Neural cell (in vitro differentiated cells): ENCODE measurements around the gene SECTM1. TPM values are rescaled to one million over a fixed set of nuclear protein-coding genes. Genes with fewer than 3 reads are reported as not detected.

Source experiments
- H2AFZ ChIP-seq: fragments of 200-600, 300-800 bp; sonication (generic), shearing (Covaris generic); 2 replicates; pipeline ENCODE4 v1.6.0; 2014; ENCODE audit warnings: low read depth, mild to moderate bottlenecking, antibody characterized with exemption, low read length, moderate library complexity
- H3F3A ChIP-seq: fragments of 200-600 bp; shearing (Covaris generic); 2 replicates; pipeline ENCODE4 v1.6.1; 2016; ENCODE audit warnings: mild to moderate bottlenecking, moderate library complexity, mixed read lengths, antibody characterized with exemption, low read length; ENCODE audit not compliant: insufficient read depth, poor library complexity, severe bottlenecking
- H3K27ac ChIP-seq: fragments of 200-600, 300-800 bp; sonication (generic), shearing (Covaris generic); 2 replicates; pipeline ENCODE4 v1.5.1; 2014; ENCODE audit warnings: mild to moderate bottlenecking, low read length, moderate library complexity
- H3K27me3 ChIP-seq: fragments of 300-800, 200-600 bp; sonication (generic), shearing (Covaris generic); 2 replicates; pipeline ENCODE4 v1.6.0; 2014; ENCODE audit warnings: mild to moderate bottlenecking, low read depth, low read length, moderate library complexity; ENCODE audit not compliant: insufficient read depth
- H3K36me3 ChIP-seq: fragments of 300-800, 200-600 bp; sonication (generic), shearing (Covaris generic); 2 replicates; pipeline ENCODE4 v1.5.1; 2014; ENCODE audit warnings: mild to moderate bottlenecking, antibody characterized with exemption, low read length, moderate library complexity; ENCODE audit not compliant: insufficient read depth
- H3K4me2 ChIP-seq: fragments of 300-800, 200-600 bp; sonication (generic), shearing (Covaris generic); 2 replicates; pipeline ENCODE4 v1.6.0; 2014; ENCODE audit warnings: mild to moderate bottlenecking, low read length
- H3K4me3 ChIP-seq: fragments of 300-800, 200-600 bp; sonication (generic), shearing (Covaris generic); 2 replicates; pipeline ENCODE4 v1.5.1; 2014; ENCODE audit warnings: mild to moderate bottlenecking, low read length, moderate library complexity
- H3K79me2 ChIP-seq: fragments of 200-600 bp; shearing (Covaris generic); replicated peaks from 2 replicates; pipeline ENCODE4 v1.6.0; 2014; ENCODE audit warnings: mild to moderate bottlenecking, low read length, moderate library complexity; ENCODE audit not compliant: insufficient read depth
- H3K9ac ChIP-seq: fragments of 300-800, 200-600 bp; sonication (generic), shearing (Covaris generic); 2 replicates; pipeline ENCODE4 v1.6.1; 2016; ENCODE audit warnings: mild to moderate bottlenecking, low read length, mixed read lengths
- H3K9me2 ChIP-seq: fragments of 200-600 bp; shearing (Covaris generic); 2 replicates; pipeline ENCODE4 v1.6.1; 2016; ENCODE audit warnings: mild to moderate bottlenecking, low read length, mixed read lengths; ENCODE audit not compliant: insufficient read depth
- H3K9me3 ChIP-seq: fragments of 200-600, 300-800 bp; sonication (generic), shearing (Covaris generic); 2 replicates; pipeline ENCODE4 v1.6.1; 2016; ENCODE audit warnings: mild to moderate bottlenecking, mixed run types, low read length, moderate library complexity, mixed read lengths
- H4K20me1 ChIP-seq: fragments of 200-600 bp; shearing (Covaris generic); 2 replicates; pipeline ENCODE4 v1.6.1; 2016; ENCODE audit warnings: mild to moderate bottlenecking, mixed run types; ENCODE audit not compliant: insufficient read depth
- EP300 ChIP-seq: fragments of 450-650 bp; conservative IDR thresholded peaks from 2 replicates; pipeline ENCODE4 v1.6.1; 2014; ENCODE audit warnings: antibody characterized with exemption, mild to moderate bottlenecking, moderate library complexity; ENCODE audit not compliant: poor library complexity, severe bottlenecking
- EZH2 ChIP-seq: fragments of 200-600, 300-800 bp; shearing (Covaris generic), sonication (generic); IDR thresholded peaks from 2 replicates; pipeline ENCODE4 v1.6.1; 2014; ENCODE audit warnings: antibody characterized with exemption, low read length, borderline replicate concordance, mild to moderate bottlenecking; ENCODE audit not compliant: insufficient read depth, poor library complexity, severe bottlenecking
- MXI1 ChIP-seq: fragments of 450-650 bp; conservative IDR thresholded peaks from 2 replicates; pipeline ENCODE4 v1.6.1; 2014; ENCODE audit warnings: antibody characterized with exemption, mild to moderate bottlenecking; ENCODE audit not compliant: poor library complexity, severe bottlenecking
- POLR2AphosphoS5 ChIP-seq: IDR thresholded peaks from 2 replicates; pipeline ENCODE4 v1.6.1; 2012
- RAD21 ChIP-seq: fragments of 450-650 bp; conservative IDR thresholded peaks from 2 replicates; pipeline ENCODE4 v1.6.1; 2014; ENCODE audit warnings: antibody characterized with exemption, mild to moderate bottlenecking, moderate library complexity
- SMC3 ChIP-seq: fragments of 450-650 bp; conservative IDR thresholded peaks from 2 replicates; pipeline ENCODE4 v1.6.1; 2014; ENCODE audit warnings: antibody characterized with exemption, mild to moderate bottlenecking, moderate library complexity; ENCODE audit not compliant: poor library complexity
- TAF1 ChIP-seq: IDR thresholded peaks from 2 replicates; pipeline ENCODE4 v1.6.1; 2012; ENCODE audit warnings: low read depth
- polyA plus RNA-seq: library from polyadenylated mRNA; depleted of rRNA; stranded (reverse); fragments of >200 nt; gene quantifications from 2 replicates; pipeline ENCODE4 v1.2.3, GENCODE V29; 2014
- TF ChIP-seq, protein P1 (sequence below): IDR thresholded peaks from 2 replicates; pipeline ENCODE4 v1.6.1; 2012; ENCODE audit warnings: borderline replicate concordance
- TF ChIP-seq, protein P2 (sequence below): fragments of 450-650 bp; IDR thresholded peaks from 2 replicates; pipeline ENCODE4 v1.5.1; 2014; ENCODE audit warnings: antibody characterized with exemption, mild to moderate bottlenecking, moderate library complexity; ENCODE audit not compliant: poor library complexity, severe bottlenecking

Gene SECTM1
- polyA plus RNA-seq, 1 donor from 2014 or later: not detected

DNA sequence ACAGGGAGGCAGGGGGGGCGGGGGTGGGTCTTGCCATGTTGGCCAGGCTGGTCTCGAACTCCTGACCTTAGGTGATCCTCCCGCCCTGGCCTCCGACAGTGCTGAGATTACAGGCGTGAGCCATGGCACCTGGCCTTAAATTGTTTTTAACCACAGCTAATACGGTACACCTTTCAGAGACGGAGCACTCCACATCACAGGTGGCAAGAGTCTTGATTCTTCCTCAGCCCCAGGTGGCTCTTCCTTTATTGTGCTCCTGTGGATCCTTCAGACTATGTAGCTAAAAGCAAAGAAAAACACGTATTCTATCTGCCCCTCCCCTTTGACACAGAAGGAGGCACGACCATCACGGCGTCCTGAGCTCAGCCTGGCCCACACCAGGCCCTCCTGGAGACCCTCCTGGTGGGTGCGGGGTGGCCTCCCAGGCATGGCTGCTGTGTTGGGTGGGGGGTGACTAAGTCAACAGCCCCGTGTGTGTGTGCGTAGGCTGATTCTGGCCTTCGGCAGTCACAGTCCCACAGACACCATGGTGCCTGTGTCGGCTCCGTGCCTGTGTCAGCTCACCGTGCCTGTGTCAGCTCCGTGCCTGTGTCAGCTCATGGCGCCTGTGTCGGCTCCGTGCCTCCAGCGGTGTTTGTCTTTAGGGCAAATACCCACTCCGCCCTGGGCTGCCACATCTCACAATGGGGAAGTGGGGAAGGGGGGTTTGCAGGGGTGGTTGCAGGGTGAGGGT, 10.8 kb upstream of the SECTM1 start:
- TF ChIP-seq POLR2AphosphoS5 (peak; percentile 23), RAD21 (no peak), EP300 (no peak), TAF1 (no peak)
- Histone ChIP-seq H3K27ac (no peak overlapping the region), H3K4me3 (no peak overlapping the region), H4K20me1 (no peaks in the 10 kb centered on the region), H3K79me2 (no peaks in the 10 kb centered on the region), H3K4me2 (no peak overlapping the region), H3F3A (no peaks in the 10 kb centered on the region), H3K27me3 (no peaks in the 10 kb centered on the region), H2AFZ (peak overlapping the region; percentile 40), H3K9me2 (no peaks in the 10 kb centered on the region), H3K36me3 (no peaks in the 10 kb centered on the region), H3K9ac (peak overlapping the region; percentile 16), H3K9me3 (no peaks in the 10 kb centered on the region)

DNA sequence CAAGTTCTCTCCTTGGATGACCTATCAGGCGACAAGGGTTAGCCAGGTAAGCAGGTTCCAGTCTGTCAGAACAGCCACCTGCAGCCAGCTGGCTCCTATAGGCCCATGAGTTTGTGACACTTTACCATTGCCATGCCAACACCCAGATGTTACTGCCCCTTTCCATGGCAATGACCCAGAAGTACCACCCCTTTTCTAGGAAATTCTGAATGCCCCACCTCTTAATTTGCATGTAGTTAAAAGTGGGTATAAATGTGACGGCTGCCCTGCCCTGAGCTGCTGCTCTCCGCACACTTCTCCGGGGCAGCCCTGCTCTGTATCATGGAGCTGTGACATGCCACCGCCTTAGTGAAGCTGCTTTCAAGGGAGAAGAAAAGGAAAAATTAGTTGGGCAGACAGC, 10.0 kb upstream of the SECTM1 start:
- Histone ChIP-seq H3K9me2 (no peaks in the 10 kb centered on the region), H3K9ac (no peak overlapping the region), H4K20me1 (no peaks in the 10 kb centered on the region), H3K4me2 (no peak overlapping the region), H3K27me3 (no peaks in the 10 kb centered on the region), H2AFZ (no peak overlapping the region), H3K4me3 (no peak overlapping the region), H3K79me2 (no peaks in the 10 kb centered on the region), H3K27ac (no peak overlapping the region), H3F3A (no peaks in the 10 kb centered on the region), H3K36me3 (no peaks in the 10 kb centered on the region), H3K9me3 (no peaks in the 10 kb centered on the region)
- TF ChIP-seq EP300: no peak

DNA sequence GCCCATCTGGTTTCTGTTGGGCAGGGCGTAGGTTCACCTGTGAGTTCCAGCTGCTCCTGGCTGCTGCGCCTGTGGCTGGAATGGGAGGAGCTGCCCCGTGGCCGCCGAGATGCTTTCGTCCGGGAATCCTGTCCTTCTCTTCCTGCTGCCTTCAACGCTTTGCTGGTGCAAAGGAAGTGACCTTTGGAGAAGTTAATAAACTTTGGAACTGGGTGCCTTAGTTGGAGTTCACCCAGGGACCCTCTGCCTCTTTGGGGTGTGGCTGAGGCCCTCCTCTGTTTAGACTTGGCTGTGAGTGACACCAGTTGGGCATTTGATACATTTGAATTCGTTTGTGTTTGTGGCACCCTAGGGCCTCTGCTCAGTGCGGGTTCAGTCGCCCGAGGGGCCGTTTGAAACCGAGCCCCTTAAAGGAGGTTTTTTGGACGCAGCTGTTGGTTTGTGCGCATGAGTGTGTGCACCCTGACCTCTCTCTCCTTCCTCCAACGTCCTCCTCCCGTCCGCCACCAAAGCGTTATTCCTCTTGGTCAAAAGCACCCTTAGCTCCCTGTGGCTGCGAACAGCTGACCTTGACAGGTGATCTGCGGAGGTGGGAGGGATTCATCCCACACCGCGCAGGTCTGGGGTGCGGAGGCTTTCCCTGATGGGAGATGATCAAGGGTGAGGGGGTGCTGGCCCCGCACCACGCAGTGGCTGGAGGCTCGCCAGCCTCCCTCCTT, 9.0 kb upstream of the SECTM1 start:
- no peaks in the 10 kb centered on the region for H3K9me2 ChIP-seq
- no peaks in the 10 kb centered on the region for H3K27me3 ChIP-seq
- H3K9ac ChIP-seq: no peak overlapping the region
- H3K4me2 ChIP-seq: no peak overlapping the region
- TF ChIP-seq RAD21: no peak
- TF ChIP-seq EZH2: no peak
- TF ChIP-seq MXI1: no peak
- TF ChIP-seq, protein P1, sequence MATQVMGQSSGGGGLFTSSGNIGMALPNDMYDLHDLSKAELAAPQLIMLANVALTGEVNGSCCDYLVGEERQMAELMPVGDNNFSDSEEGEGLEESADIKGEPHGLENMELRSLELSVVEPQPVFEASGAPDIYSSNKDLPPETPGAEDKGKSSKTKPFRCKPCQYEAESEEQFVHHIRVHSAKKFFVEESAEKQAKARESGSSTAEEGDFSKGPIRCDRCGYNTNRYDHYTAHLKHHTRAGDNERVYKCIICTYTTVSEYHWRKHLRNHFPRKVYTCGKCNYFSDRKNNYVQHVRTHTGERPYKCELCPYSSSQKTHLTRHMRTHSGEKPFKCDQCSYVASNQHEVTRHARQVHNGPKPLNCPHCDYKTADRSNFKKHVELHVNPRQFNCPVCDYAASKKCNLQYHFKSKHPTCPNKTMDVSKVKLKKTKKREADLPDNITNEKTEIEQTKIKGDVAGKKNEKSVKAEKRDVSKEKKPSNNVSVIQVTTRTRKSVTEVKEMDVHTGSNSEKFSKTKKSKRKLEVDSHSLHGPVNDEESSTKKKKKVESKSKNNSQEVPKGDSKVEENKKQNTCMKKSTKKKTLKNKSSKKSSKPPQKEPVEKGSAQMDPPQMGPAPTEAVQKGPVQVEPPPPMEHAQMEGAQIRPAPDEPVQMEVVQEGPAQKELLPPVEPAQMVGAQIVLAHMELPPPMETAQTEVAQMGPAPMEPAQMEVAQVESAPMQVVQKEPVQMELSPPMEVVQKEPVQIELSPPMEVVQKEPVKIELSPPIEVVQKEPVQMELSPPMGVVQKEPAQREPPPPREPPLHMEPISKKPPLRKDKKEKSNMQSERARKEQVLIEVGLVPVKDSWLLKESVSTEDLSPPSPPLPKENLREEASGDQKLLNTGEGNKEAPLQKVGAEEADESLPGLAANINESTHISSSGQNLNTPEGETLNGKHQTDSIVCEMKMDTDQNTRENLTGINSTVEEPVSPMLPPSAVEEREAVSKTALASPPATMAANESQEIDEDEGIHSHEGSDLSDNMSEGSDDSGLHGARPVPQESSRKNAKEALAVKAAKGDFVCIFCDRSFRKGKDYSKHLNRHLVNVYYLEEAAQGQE: no peak
- TF ChIP-seq SMC3: no peak
- TF ChIP-seq TAF1: no peak
- TF ChIP-seq EP300: no peak
- no peak for TF ChIP-seq POLR2AphosphoS5
- TF ChIP-seq, protein P2, sequence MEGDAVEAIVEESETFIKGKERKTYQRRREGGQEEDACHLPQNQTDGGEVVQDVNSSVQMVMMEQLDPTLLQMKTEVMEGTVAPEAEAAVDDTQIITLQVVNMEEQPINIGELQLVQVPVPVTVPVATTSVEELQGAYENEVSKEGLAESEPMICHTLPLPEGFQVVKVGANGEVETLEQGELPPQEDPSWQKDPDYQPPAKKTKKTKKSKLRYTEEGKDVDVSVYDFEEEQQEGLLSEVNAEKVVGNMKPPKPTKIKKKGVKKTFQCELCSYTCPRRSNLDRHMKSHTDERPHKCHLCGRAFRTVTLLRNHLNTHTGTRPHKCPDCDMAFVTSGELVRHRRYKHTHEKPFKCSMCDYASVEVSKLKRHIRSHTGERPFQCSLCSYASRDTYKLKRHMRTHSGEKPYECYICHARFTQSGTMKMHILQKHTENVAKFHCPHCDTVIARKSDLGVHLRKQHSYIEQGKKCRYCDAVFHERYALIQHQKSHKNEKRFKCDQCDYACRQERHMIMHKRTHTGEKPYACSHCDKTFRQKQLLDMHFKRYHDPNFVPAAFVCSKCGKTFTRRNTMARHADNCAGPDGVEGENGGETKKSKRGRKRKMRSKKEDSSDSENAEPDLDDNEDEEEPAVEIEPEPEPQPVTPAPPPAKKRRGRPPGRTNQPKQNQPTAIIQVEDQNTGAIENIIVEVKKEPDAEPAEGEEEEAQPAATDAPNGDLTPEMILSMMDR: no peak
- no peaks in the 10 kb centered on the region for H4K20me1 ChIP-seq
- H3K4me3 ChIP-seq: no peak overlapping the region
- H3F3A ChIP-seq: no peaks in the 10 kb centered on the region
- H3K9me3 ChIP-seq: no peaks in the 10 kb centered on the region
- H2AFZ ChIP-seq: no peak overlapping the region
- H3K79me2 ChIP-seq: no peaks in the 10 kb centered on the region
- no peaks in the 10 kb centered on the region for H3K36me3 ChIP-seq
- no peak overlapping the region for H3K27ac ChIP-seq
